ES-I3 (cell line): ENCODE data around the gene CASS4.
A peak's percentile ranks its signal among the peaks of the same experiment; 100 is the strongest.
"Not testable (repeated sequence)": the region's sequence is repeated elsewhere in the genome, so short reads cannot be mapped to it uniquely, and the experiment has no call there.

ENCODE experiments used
- H3K36me3 ChIP-seq: 2 replicates; pipeline ENCODE4 v1.6.1; 2013; ENCODE audit warnings: mild to moderate bottlenecking, low read length, control low read depth, moderate library complexity; ENCODE audit not compliant: insufficient read depth
- H3K4me1 ChIP-seq: 2 replicates; pipeline ENCODE4 v1.6.1; 2013; ENCODE audit warnings: mild to moderate bottlenecking, control low read depth, low read length; ENCODE audit not compliant: insufficient read depth
- H3K9ac ChIP-seq: 2 replicates; pipeline ENCODE4 v1.6.1; 2013; ENCODE audit warnings: low read depth, mild to moderate bottlenecking, low read length, moderate library complexity
- H3K9me3 ChIP-seq: 2 replicates; pipeline ENCODE4 v1.6.1; 2013; ENCODE audit warnings: mild to moderate bottlenecking, low read length, moderate library complexity; ENCODE audit not compliant: control insufficient read depth, insufficient read depth

The CASS4 gene

GRCh38 chr20:56383334-56383733, 28.7 kb upstream of the CASS4 start:
- Histone ChIP-seq H3K9me3 (no peaks in the 10 kb centered on the region), H3K4me1 (peaks cover 4% of the 10 kb centered on the region; the same call in 1 of the 2 replicates), H3K9ac (no peak overlapping the region), H3K36me3 (peaks cover 17% of the 10 kb centered on the region)

GRCh38 chr20:56385130-56385529, 26.9 kb upstream of the CASS4 start:
- no peaks in the 10 kb centered on the region for H3K9me3 ChIP-seq
- no peak overlapping the region for H3K9ac ChIP-seq
- peaks cover 4% of the 10 kb centered on the region; the same call in 1 of the 2 replicates for H3K4me1 ChIP-seq
- H3K36me3 ChIP-seq, result peaks cover 17% of the 10 kb centered on the region; the same call in 1 of the 2 replicates

- Histone ChIP-seq H3K36me3 (peaks cover 19% of the 10 kb centered on the region; the same call in 1 of the 2 replicates), H3K4me1 (peaks cover 6% of the 10 kb centered on the region; the same call in 1 of the 2 replicates), H3K9me3 (no peaks in the 10 kb centered on the region), H3K9ac (no peak overlapping the region)
Measured at GRCh38 chr20:56386219-56386618, 25.8 kb upstream of the CASS4 start.

- Histone ChIP-seq H3K36me3 (peaks cover 19% of the 10 kb centered on the region; the same call in 1 of the 2 replicates), H3K9me3 (no peaks in the 10 kb centered on the region), H3K4me1 (peaks cover 3% of the 10 kb centered on the region; the same call in 1 of the 2 replicates), H3K9ac (no peak overlapping the region)
Measured at GRCh38 chr20:56388882-56389281, 23.2 kb upstream of the CASS4 start.

GRCh38 chr20:56389807-56390206, 22.3 kb upstream of the CASS4 start:
- Histone ChIP-seq H3K4me1 (peaks cover 3% of the 10 kb centered on the region; the same call in 1 of the 2 replicates), H3K9me3 (no peaks in the 10 kb centered on the region), H3K9ac (no peak overlapping the region), H3K36me3 (peaks cover 15% of the 10 kb centered on the region; the same call in 1 of the 2 replicates)

GRCh38 chr20:56390396-56390795, 21.7 kb upstream of the CASS4 start:
- H3K9me3 ChIP-seq, H3K4me1 ChIP-seq, H3K9ac ChIP-seq: not testable (repeated sequence)
- H3K36me3 ChIP-seq, result peaks cover 18% of the 10 kb centered on the region; the same call in 1 of the 2 replicates

GRCh38 chr20:56391037-56391436, 21.0 kb upstream of the CASS4 start:
- H3K9me3 ChIP-seq, result no peaks in the 10 kb centered on the region
- peaks cover 24% of the 10 kb centered on the region; the same call in 1 of the 2 replicates for H3K36me3 ChIP-seq
- H3K9ac ChIP-seq, result peak overlapping the region; percentile 88
- H3K4me1 ChIP-seq, result peaks cover 3% of the 10 kb centered on the region; the same call in 1 of the 2 replicates

GRCh38 chr20:56391596-56392131, 20.4 kb upstream of the CASS4 start:
- no peaks in the 10 kb centered on the region for H3K9me3 ChIP-seq
- peaks cover 26% of the 10 kb centered on the region; the same call in 1 of the 2 replicates for H3K36me3 ChIP-seq
- H3K4me1 ChIP-seq, result peaks cover 3% of the 10 kb centered on the region; the same call in 1 of the 2 replicates

GRCh38 chr20:56392132-56392880, 19.8 kb upstream of the CASS4 start, which contains the start of the genes AURKA and CSTF1:
AURKA (minus strand) TSS chr20:56392215; CDS start chr20:56388197, 4,018 bp downstream.
CSTF1 (plus strand) TSS chr20:56392645; CDS start chr20:56395553, 2,908 bp downstream.
- H3K4me1 ChIP-seq, result peaks cover 3% of the 10 kb centered on the region; the same call in 1 of the 2 replicates

More at GRCh38 chr20:56391596-56392131, 20.4 kb upstream of the CASS4 start:
- H3K9ac ChIP-seq, result peak overlapping the region; percentile 88

GRCh38 chr20:56392881-56393482, 19.1 kb upstream of the CASS4 start:
- Histone ChIP-seq H3K9me3 (no peaks in the 10 kb centered on the region), H3K9ac (peak overlapping the region; percentile 88), H3K4me1 (peaks cover 3% of the 10 kb centered on the region; the same call in 1 of the 2 replicates), H3K36me3 (peaks cover 29% of the 10 kb centered on the region; the same call in 1 of the 2 replicates)

More at GRCh38 chr20:56392132-56392880, 19.8 kb upstream of the CASS4 start, which contains the start of the genes AURKA and CSTF1:
- Histone ChIP-seq H3K9ac (peak within 1 kb of the TSS; percentile 88), H3K36me3 (peaks cover 31% of the 10 kb centered on the region; the same call in 1 of the 2 replicates), H3K9me3 (no peaks in the 10 kb centered on the region)

- Histone ChIP-seq H3K36me3 (peaks cover 28% of the 10 kb centered on the region; the same call in 1 of the 2 replicates), H3K9me3 (no peaks in the 10 kb centered on the region), H3K4me1 (peaks cover 3% of the 10 kb centered on the region; the same call in 1 of the 2 replicates), H3K9ac (peak overlapping the region; percentile 88)
Measured at GRCh38 chr20:56393653-56394052, 18.4 kb upstream of the CASS4 start.

GRCh38 chr20:56395166-56395565, 16.9 kb upstream of the CASS4 start:
- Histone ChIP-seq H3K9ac (no peak overlapping the region), H3K36me3 (peaks cover 21% of the 10 kb centered on the region; the same call in 1 of the 2 replicates), H3K4me1 (peaks cover 3% of the 10 kb centered on the region; the same call in 1 of the 2 replicates), H3K9me3 (no peaks in the 10 kb centered on the region)

GRCh38 chr20:56400001-56400640, 11.9 kb upstream of the CASS4 start:
- Histone ChIP-seq H3K9ac (no peak overlapping the region), H3K9me3 (no peaks in the 10 kb centered on the region), H3K4me1 (no peaks in the 10 kb centered on the region), H3K36me3 (peaks cover 40% of the 10 kb centered on the region)

GRCh38 chr20:56403465-56403864, 8.6 kb upstream of the CASS4 start:
- Histone ChIP-seq H3K4me1 (no peaks in the 10 kb centered on the region), H3K9ac (no peak overlapping the region), H3K9me3 (no peaks in the 10 kb centered on the region), H3K36me3 (peaks cover 45% of the 10 kb centered on the region)
